Measurements from ENCODE around the gene CTNNBIP1. TPM values are rescaled to one million over a fixed set of nuclear protein-coding genes. Genes with fewer than 3 reads are reported as not detected.

Gene CTNNBIP1
- total and polyA plus RNA-seq, 9 of the 15 experiments (the other 6 are each of a cell fraction or from before 2014, with no cell fraction given): 0.65 to 29.2 (median 14.7) TPM

- no TSS peak for BruUV-seq (replicated peaks)
- intact Hi-C loops (cut with micrococcal nuclease): no loop called here
- no peak overlapping the region for H3K4me2 ChIP-seq (ENCODE audit: insufficient read depth, low read length)
- ChIA-PET CTCF (ENCODE audit: low intra/inter-chr PET ratio) (no interaction called here), POLR2A (interaction anchor here (0.5 to 1.4 kb wide), 6 partner anchors 12 to 385 kb away, joined by 3 to 8 read pairs (median 4); no protein-coding TSS in a partner anchor)
- no peak for TF ChIP-seq ZKSCAN8 (CRISPR knock-in tag; IDR thresholded peaks at IDR 0.05)
- TF ChIP-seq ZEB2 (IDR thresholded peaks at IDR 0.05): no peak
- TF ChIP-seq NR3C1 (CRISPR knock-in tag; IDR thresholded peaks at IDR 0.05): no peak
- TF ChIP-seq ZNF175 (CRISPR knock-in tag; IDR thresholded peaks at IDR 0.05; ENCODE audit: low read depth): no peak
- no peak for TF ChIP-seq NEUROD1 (IDR thresholded peaks at IDR 0.05; ENCODE audit: borderline replicate concordance, low read depth, low read length, partially characterized antibody)
- no peak for TF ChIP-seq ZNF212 (CRISPR knock-in tag; IDR thresholded peaks at IDR 0.05)
- TF ChIP-seq E2F6 (IDR thresholded peaks at IDR 0.05; ENCODE audit: borderline replicate concordance in 1 of 2, extremely low read depth in 1 of 2, insufficient read depth in 1 of 2, insufficient read length in 1 of 2, low read depth in 1 of 2, low read length in 1 of 2, poor library complexity in 1 of 2, severe bottlenecking in 1 of 2): no peak
- TF ChIP-seq SLC30A9 (CRISPR knock-in tag; IDR thresholded peaks at IDR 0.05): no peak
- TF ChIP-seq, protein P1, sequence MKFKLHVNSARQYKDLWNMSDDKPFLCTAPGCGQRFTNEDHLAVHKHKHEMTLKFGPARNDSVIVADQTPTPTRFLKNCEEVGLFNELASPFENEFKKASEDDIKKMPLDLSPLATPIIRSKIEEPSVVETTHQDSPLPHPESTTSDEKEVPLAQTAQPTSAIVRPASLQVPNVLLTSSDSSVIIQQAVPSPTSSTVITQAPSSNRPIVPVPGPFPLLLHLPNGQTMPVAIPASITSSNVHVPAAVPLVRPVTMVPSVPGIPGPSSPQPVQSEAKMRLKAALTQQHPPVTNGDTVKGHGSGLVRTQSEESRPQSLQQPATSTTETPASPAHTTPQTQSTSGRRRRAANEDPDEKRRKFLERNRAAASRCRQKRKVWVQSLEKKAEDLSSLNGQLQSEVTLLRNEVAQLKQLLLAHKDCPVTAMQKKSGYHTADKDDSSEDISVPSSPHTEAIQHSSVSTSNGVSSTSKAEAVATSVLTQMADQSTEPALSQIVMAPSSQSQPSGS (CRISPR knock-in tag; IDR thresholded peaks at IDR 0.05): no peak
- ATAC-seq (no peak), FAIRE-seq (no peak), DNase-seq (ENCODE audit: extremely low read depth in 1 of 4, low spot score in 3 of 4) (no peak)
- 80% methylated on average over 4 of the region's 4 CpGs for WGBS (ENCODE audit: insufficient coverage, low coverage, missing lambda C conversion rate)
- no peak overlapping the region for H2AFZ ChIP-seq (ENCODE audit: low read depth, low read length)
- no peak overlapping the region for H3K4me3 ChIP-seq
- H3K27ac ChIP-seq (ENCODE audit: extremely low read depth, low read depth, low read length): no peak overlapping the region
- H3K4me1 ChIP-seq (replicated peaks in 1 of 2; ENCODE audit: control insufficient read depth in 2 of 2, insufficient read depth in 2 of 2, low read length in 2 of 2): peaks cover 1 to 6% of the 10 kb centered on the region in 2 experiments
- no peaks in the 10 kb centered on the region for H3K27me3 ChIP-seq (ENCODE audit: control insufficient read depth in 2 of 2, insufficient read depth in 2 of 2, low read length in 2 of 2)
- peaks cover 16% of the 10 kb centered on the region for H3K79me2 ChIP-seq (ENCODE audit: control insufficient read depth, insufficient read depth, low read length)
- no peaks in the 10 kb centered on the region for H3K9me1 ChIP-seq (ENCODE audit: control insufficient read depth, insufficient read depth, low read length)
- H3K36me3 ChIP-seq (ENCODE audit: control insufficient read depth, insufficient read depth, low read length): no peaks in the 10 kb centered on the region
- no peaks in the 10 kb centered on the region for H3K9me3 ChIP-seq (replicated peaks; ENCODE audit: control insufficient read depth, insufficient read depth, low read depth, low read length)
- peaks cover 3% of the 10 kb centered on the region; the same call in 1 of the 2 replicates for H4K20me1 ChIP-seq (replicated peaks; ENCODE audit: control insufficient read depth, insufficient read depth, low read length)
- in situ Hi-C loops (cut with MboI): no loop called here
- H3K9ac ChIP-seq (ENCODE audit: insufficient read depth in 1 of 2, low read depth in 2 of 2, low read length in 2 of 2): no peak overlapping the region
Observed at GRCh38 chr1:9817734-9818133, 92.3 kb downstream of the CTNNBIP1 start.
